ENCODE measurements around the gene THSD4. TPM values are rescaled to one million over a fixed set of nuclear protein-coding genes. Genes with fewer than 3 reads are reported as not detected.
"Not testable (repeated sequence)": the region's sequence is repeated elsewhere in the genome, so short reads cannot be mapped to it uniquely, and the experiment has no call there.

The THSD4 gene
- total RNA-seq, 5 donors from 2014 or later (not counting 1 experiment from before 2014, with no cell fraction given): 0.03 to 0.23 (median 0.18) TPM; not detected in 2

- ChIA-PET POLR2A (no interaction called here), CTCF (no interaction called here)
- ATAC-seq (replicated peaks in 1 of 4): no peak
- H3K27me3 ChIP-seq (replicated peaks in 1 of 2; ENCODE audit: control insufficient read depth in 2 of 2, extremely low read depth in 1 of 2, insufficient read depth in 2 of 2, low read length in 1 of 2): peaks cover 0 to 5% of the 10 kb centered on the region in 2 experiments
- no peaks in the 10 kb centered on the region for H3K9me3 ChIP-seq
- H3K27me3 Mint-ChIP-seq: peaks cover 5 to 20% of the 10 kb centered on the region in 2 donors
- H3K4me1 ChIP-seq (ENCODE audit: control insufficient read depth in 1 of 2, extremely low read depth in 1 of 2, insufficient read depth in 2 of 2, low read length in 2 of 2): no peaks in the 10 kb centered on the region
- H3K27ac Mint-ChIP-seq: no peak overlapping the region
- no peak overlapping the region for H3K4me3 ChIP-seq (ENCODE audit: control insufficient read depth in 1 of 2, extremely low read depth in 1 of 2, low read length in 1 of 2)
- no peak overlapping the region for H3K4me3 Mint-ChIP-seq
- H3K4me1 Mint-ChIP-seq: no peaks in the 10 kb centered on the region
- no peak for DNase-seq
- no peaks in the 10 kb centered on the region for H3K36me3 Mint-ChIP-seq
- H3K9me3 Mint-ChIP-seq: no peaks in the 10 kb centered on the region
- no peaks in the 10 kb centered on the region for H3K36me3 ChIP-seq (ENCODE audit: control insufficient read depth in 2 of 2, extremely low read depth in 1 of 2, insufficient read depth in 1 of 2, low read length in 1 of 2)
- no peak overlapping the region for H3K27ac ChIP-seq (ENCODE audit: low read length)
Measured at GRCh38 chr15:71666763-71667620, 551.7 kb downstream of the THSD4 start.

- no peak for DNase-seq
- Histone ChIP-seq H3K4me1 (ENCODE audit: control insufficient read depth in 1 of 2, extremely low read depth in 1 of 2, insufficient read depth in 2 of 2, low read length in 2 of 2) (no peaks in the 10 kb centered on the region), H3K9me3 (no peaks in the 10 kb centered on the region), H3K27ac (ENCODE audit: low read length) (no peak overlapping the region), H3K27me3 (replicated peaks in 1 of 2; ENCODE audit: control insufficient read depth in 2 of 2, extremely low read depth in 1 of 2, insufficient read depth in 2 of 2, low read length in 1 of 2) (peaks cover 0 to 2% of the 10 kb centered on the region in 2 experiments), H3K4me3 (ENCODE audit: control insufficient read depth in 1 of 2, extremely low read depth in 1 of 2, low read length in 1 of 2) (no peak overlapping the region), H3K36me3 (ENCODE audit: control insufficient read depth in 2 of 2, extremely low read depth in 1 of 2, insufficient read depth in 1 of 2, low read length in 1 of 2) (no peaks in the 10 kb centered on the region)
- CTCF ChIA-PET: no interaction called here
- Mint-ChIP-seq H3K4me3 (no peak overlapping the region), H3K36me3 (no peaks in the 10 kb centered on the region), H3K4me1 (no peaks in the 10 kb centered on the region), H3K9me3 (no peaks in the 10 kb centered on the region), H3K27ac (no peak overlapping the region), H3K27me3 (peaks cover 20 to 39% of the 10 kb centered on the region in 2 donors)
- POLR2A ChIA-PET: no interaction called here
- ATAC-seq (replicated peaks in 1 of 4): no peak
- WGBS (ENCODE audit: insufficient coverage): no CpG with 5 or more reads among the region's 4 CpGs
Measured at GRCh38 chr15:71669688-71670087, 554.4 kb downstream of the THSD4 start.

GRCh38 chr15:71670222-71670621 lies 555.0 kb downstream of the THSD4 start:
- H3K27ac ChIP-seq (ENCODE audit: low read length); H3K4me1 ChIP-seq (ENCODE audit: control insufficient read depth in 1 of 2, extremely low read depth in 1 of 2, insufficient read depth in 2 of 2, low read length in 2 of 2); H3K4me3 Mint-ChIP-seq; H3K27me3 ChIP-seq (replicated peaks in 1 of 2; ENCODE audit: control insufficient read depth in 2 of 2, extremely low read depth in 1 of 2, insufficient read depth in 2 of 2, low read length in 1 of 2); H3K4me3 ChIP-seq (ENCODE audit: control insufficient read depth in 1 of 2, extremely low read depth in 1 of 2, low read length in 1 of 2); H3K36me3 Mint-ChIP-seq; ATAC-seq (replicated peaks in 1 of 4); H3K27ac Mint-ChIP-seq; POLR2A ChIA-PET; DNase-seq; H3K4me1 Mint-ChIP-seq; H3K9me3 ChIP-seq; H3K9me3 Mint-ChIP-seq; H3K36me3 ChIP-seq (ENCODE audit: control insufficient read depth in 2 of 2, extremely low read depth in 1 of 2, insufficient read depth in 1 of 2, low read length in 1 of 2): not testable (repeated sequence)
- no CpG with 5 or more reads among the region's 3 CpGs for WGBS (ENCODE audit: insufficient coverage)
- CTCF ChIA-PET: interaction anchor here in 1 of 2 donors (0.7 kb wide), 1 partner anchor 39 kb away, joined by 3 read pairs; no protein-coding TSS in a partner anchor
- peaks cover 22 to 40% of the 10 kb centered on the region in 2 donors for H3K27me3 Mint-ChIP-seq

GRCh38 chr15:71674354-71674753 lies 559.1 kb downstream of the THSD4 start:
- no CpG with 5 or more reads among the region's 2 CpGs for whole genome bisulfite sequencing (ENCODE audit: insufficient coverage)
- Mint-ChIP-seq H3K27ac (no peak overlapping the region), H3K9me3 (no peaks in the 10 kb centered on the region), H3K36me3 (no peaks in the 10 kb centered on the region), H3K27me3 (peaks cover 36 to 58% of the 10 kb centered on the region in 2 donors), H3K4me1 (peaks cover 0 to 5% (median 2%) of the 10 kb centered on the region in 3 donors), H3K4me3 (no peak overlapping the region)
- Histone ChIP-seq H3K9me3 (no peaks in the 10 kb centered on the region), H3K4me1 (ENCODE audit: control insufficient read depth in 1 of 2, extremely low read depth in 1 of 2, insufficient read depth in 2 of 2, low read length in 2 of 2) (no peaks in the 10 kb centered on the region), H3K4me3 (ENCODE audit: control insufficient read depth in 1 of 2, extremely low read depth in 1 of 2, low read length in 1 of 2) (no peak overlapping the region), H3K36me3 (ENCODE audit: control insufficient read depth in 2 of 2, extremely low read depth in 1 of 2, insufficient read depth in 1 of 2, low read length in 1 of 2) (no peaks in the 10 kb centered on the region), H3K27me3 (replicated peaks in 1 of 2; ENCODE audit: control insufficient read depth in 2 of 2, extremely low read depth in 1 of 2, insufficient read depth in 2 of 2, low read length in 1 of 2) (peaks cover 0 to 2% of the 10 kb centered on the region in 2 experiments), H3K27ac (ENCODE audit: low read length) (no peak overlapping the region)
- ChIA-PET POLR2A (no interaction called here), CTCF (no interaction called here)
- ATAC-seq (replicated peaks in 1 of 4): no peak
- no peak for DNase-seq

GRCh38 chr15:71677352-71677751 lies 562.1 kb downstream of the THSD4 start:
- H3K9me3 ChIP-seq: no peaks in the 10 kb centered on the region
- H3K4me3 ChIP-seq (ENCODE audit: control insufficient read depth in 1 of 2, extremely low read depth in 1 of 2, low read length in 1 of 2): no peak overlapping the region
- no peaks in the 10 kb centered on the region for H3K9me3 Mint-ChIP-seq
- H3K27ac ChIP-seq (ENCODE audit: low read length): no peak overlapping the region
- ChIA-PET POLR2A (no interaction called here), CTCF (no interaction called here)
- H3K36me3 Mint-ChIP-seq: no peaks in the 10 kb centered on the region
- no peaks in the 10 kb centered on the region for H3K36me3 ChIP-seq (ENCODE audit: control insufficient read depth in 2 of 2, extremely low read depth in 1 of 2, insufficient read depth in 1 of 2, low read length in 1 of 2)
- no peaks in the 10 kb centered on the region for H3K4me1 ChIP-seq (ENCODE audit: control insufficient read depth in 1 of 2, extremely low read depth in 1 of 2, insufficient read depth in 2 of 2, low read length in 2 of 2)
- ATAC-seq (replicated peaks in 1 of 4) (no peak), DNase-seq (no peak)
- no peak overlapping the region for H3K27ac Mint-ChIP-seq
- H3K4me1 Mint-ChIP-seq: peaks cover 0 to 5% (median 2%) of the 10 kb centered on the region in 3 donors
- no peak overlapping the region for H3K4me3 Mint-ChIP-seq
- WGBS (ENCODE audit: insufficient coverage): 50% methylated on average over 1 of the region's 2 CpGs
- peaks cover 2% of the 10 kb centered on the region in 2 experiments for H3K27me3 ChIP-seq (replicated peaks in 1 of 2; ENCODE audit: control insufficient read depth in 2 of 2, extremely low read depth in 1 of 2, insufficient read depth in 2 of 2, low read length in 1 of 2)
- H3K27me3 Mint-ChIP-seq: peaks cover 37 to 55% of the 10 kb centered on the region in 2 donors

- peaks cover 0 to 5% (median 2%) of the 10 kb centered on the region in 3 donors for H3K4me1 Mint-ChIP-seq
- Histone ChIP-seq H3K27me3 (replicated peaks in 1 of 2; ENCODE audit: control insufficient read depth in 2 of 2, extremely low read depth in 1 of 2, insufficient read depth in 2 of 2, low read length in 1 of 2) (peaks cover 2 to 3% of the 10 kb centered on the region in 2 experiments), H3K4me1 (ENCODE audit: control insufficient read depth in 1 of 2, extremely low read depth in 1 of 2, insufficient read depth in 2 of 2, low read length in 2 of 2) (no peaks in the 10 kb centered on the region), H3K4me3 (ENCODE audit: control insufficient read depth in 1 of 2, extremely low read depth in 1 of 2, low read length in 1 of 2) (no peak overlapping the region), H3K9me3 (no peaks in the 10 kb centered on the region), H3K36me3 (ENCODE audit: control insufficient read depth in 2 of 2, extremely low read depth in 1 of 2, insufficient read depth in 1 of 2, low read length in 1 of 2) (no peaks in the 10 kb centered on the region), H3K27ac (ENCODE audit: low read length) (no peak overlapping the region)
- ChIA-PET POLR2A (no interaction called here), CTCF (no interaction called here)
- DNase-seq (no peak), ATAC-seq (replicated peaks in 1 of 4) (no peak)
- 40% methylated on average over 1 of the region's 5 CpGs for WGBS (ENCODE audit: insufficient coverage)
- no peaks in the 10 kb centered on the region for H3K9me3 Mint-ChIP-seq
- no peaks in the 10 kb centered on the region for H3K36me3 Mint-ChIP-seq
- H3K27ac Mint-ChIP-seq: no peak overlapping the region
- no peak overlapping the region for H3K4me3 Mint-ChIP-seq
- peaks cover 34 to 52% of the 10 kb centered on the region in 2 donors for H3K27me3 Mint-ChIP-seq
Measured at GRCh38 chr15:71677766-71678165, 562.5 kb downstream of the THSD4 start.

All from T-cell (primary cell).